GDM1 (cell line): ENCODE results near the gene RASAL2.
A peak's percentile ranks its signal among the peaks of the same experiment; 100 is the strongest.
"Not testable (repeated sequence)": the region's sequence is repeated elsewhere in the genome, so short reads cannot be mapped to it uniquely, and the experiment has no call there.

Experiments used
- DNase-seq: peaks from one replicate; lab custom pipeline; 2025; lab: John Stamatoyannopoulos, UW

The RASAL2 gene

GRCh38 chr1:178237121-178237520 is 143.2 kb downstream of the RASAL2 start:
- no peak for DNase-seq

- DNase-seq: no peak
These were observed 145.0 kb downstream of the RASAL2 start for GRCh38 chr1:178238722-178239510.

DNA sequence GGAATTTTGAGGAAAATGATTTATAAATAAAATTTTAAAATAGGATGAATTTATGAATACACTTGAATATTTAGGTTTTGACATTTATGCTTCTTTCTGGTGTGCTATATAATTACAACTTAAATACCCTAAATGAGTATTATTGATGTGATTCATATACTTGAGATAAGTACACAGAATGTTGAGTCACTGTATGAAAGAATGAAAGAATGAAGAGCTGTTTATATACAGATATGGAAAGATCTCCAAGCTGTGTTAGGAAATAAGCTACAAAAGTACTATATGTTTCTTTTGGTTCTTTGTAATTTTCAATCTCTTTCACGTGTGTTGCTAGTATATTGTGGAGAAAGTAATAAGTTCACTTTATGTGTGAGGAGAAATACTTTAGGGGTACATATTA is 147.2 kb downstream of the RASAL2 start:
- DNase-seq: no peak

DNA sequence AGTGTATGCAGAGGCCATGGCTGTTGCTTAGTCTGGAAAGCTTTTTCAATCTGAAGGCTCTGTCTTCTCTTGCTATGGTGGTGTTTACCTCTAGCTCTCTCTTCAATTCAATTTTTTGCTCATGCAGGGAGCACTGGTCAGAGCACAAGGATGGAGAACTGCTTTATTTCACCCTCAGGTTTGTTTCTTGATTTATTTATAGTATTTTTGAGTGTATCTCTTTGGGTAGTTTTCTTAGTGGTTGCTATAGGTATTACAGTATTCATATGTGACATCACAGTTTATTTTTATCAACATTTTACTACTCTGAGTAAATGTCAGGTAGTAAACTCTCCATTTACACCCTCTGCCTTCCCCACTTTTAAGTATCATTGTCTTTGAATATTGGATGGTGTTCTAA is 147.9 kb downstream of the RASAL2 start:
- no peak for DNase-seq

- DNase-seq: no peak
These were observed 149.2 kb downstream of the RASAL2 start for GRCh38 chr1:178243119-178243518.

GRCh38 chr1:178243890-178244289 is 150.0 kb downstream of the RASAL2 start:
- DNase-seq: no peak

DNA sequence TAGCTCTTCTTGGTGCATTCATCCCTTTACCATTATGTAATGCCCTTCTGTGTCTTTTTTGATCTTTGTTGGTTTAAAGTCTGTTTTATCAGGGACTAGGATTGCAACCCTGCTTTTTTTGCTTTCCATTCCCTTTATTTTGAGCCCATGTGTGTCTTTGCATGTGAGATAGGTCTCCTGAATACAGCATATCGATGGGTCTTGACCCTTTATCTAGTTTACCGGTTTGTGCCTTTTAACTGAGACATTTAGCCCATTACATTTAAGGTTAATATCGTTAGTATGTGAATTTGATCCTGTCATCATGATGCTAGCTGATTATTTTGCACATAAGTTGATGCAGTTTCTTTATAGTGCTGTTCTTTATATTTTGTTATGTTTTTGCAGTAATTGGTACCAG is 154.4 kb downstream of the RASAL2 start:
- not testable (repeated sequence) for DNase-seq

- DNase-seq: not testable (repeated sequence)
These were observed 159.7 kb downstream of the RASAL2 start for GRCh38 chr1:178253581-178253980.

GRCh38 chr1:178254433-178254832 is 160.5 kb downstream of the RASAL2 start:
- no peak for DNase-seq

DNA sequence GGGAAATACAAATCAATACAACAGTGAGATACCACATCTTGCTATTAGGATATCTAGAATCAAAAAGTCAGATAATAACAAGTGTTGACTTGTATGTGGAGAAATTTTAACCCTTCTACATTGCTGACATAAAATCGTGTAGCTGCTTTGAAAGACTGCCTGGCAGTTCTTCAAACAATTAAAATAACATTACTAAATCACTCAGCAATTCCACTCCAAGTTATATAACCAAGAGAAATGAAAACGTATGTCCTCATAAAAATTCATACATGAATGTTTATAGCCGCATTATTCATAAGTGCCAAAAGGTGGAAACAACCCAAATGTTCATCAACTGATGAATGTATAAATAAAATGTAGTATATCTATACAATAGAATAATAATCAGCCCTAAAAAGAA is 164.6 kb downstream of the RASAL2 start:
- no peak for DNase-seq

GRCh38 chr1:178262120-178262500 is 168.2 kb downstream of the RASAL2 start:
- DNase-seq: no peak

DNA sequence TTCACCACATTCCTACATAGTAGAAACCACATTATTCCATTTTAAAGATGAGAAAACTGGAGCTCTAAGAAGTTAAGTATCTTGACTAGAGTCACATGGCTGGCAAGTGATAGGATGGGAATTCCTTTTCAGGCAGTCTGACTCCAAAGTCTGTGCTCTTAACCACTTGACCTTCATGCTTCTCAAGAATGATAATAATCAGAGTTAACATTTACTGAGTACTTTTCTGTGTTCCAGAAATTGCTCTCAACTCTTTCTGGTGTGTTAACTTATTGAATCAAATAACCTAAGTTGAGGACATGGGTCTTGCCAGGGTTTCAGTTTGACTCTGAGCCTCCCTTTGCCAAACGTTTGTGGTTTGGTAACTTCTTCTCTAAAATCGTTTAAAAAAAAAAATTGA is 169.4 kb downstream of the RASAL2 start:
- no peak for DNase-seq

- no peak for DNase-seq
These were observed 172.2 kb downstream of the RASAL2 start for GRCh38 chr1:178266113-178266512.

- no peak for DNase-seq
These were observed 172.7 kb downstream of the RASAL2 start for GRCh38 chr1:178266619-178267066.

- DNase-seq: no peak
These were observed 173.8 kb downstream of the RASAL2 start for GRCh38 chr1:178267646-178268094.

DNA sequence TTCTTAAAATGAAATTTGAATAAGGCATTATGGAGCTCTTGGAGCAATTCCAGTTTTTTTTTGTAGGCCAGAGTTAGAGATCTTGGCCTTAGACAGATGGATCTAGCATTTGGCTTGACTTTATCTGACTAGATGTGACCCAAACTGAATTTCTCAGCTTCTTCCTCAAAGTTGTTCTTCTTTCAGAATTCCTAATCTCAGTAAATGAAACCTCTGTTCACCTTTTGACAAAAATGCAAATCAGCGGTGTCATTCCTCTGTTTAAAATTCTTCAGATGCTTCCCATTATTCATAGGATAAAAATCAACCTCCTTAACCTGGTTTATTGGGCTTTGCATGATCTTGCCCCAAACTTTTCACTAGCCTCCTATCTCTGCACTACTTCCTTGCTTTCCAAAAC is 177.6 kb downstream of the RASAL2 start:
- DNase-seq: no peak

GRCh38 chr1:178273707-178274410 is 180.0 kb downstream of the RASAL2 start:
- no peak for DNase-seq

GRCh38 chr1:178275049-178275448 is 181.1 kb downstream of the RASAL2 start:
- DNase-seq: no peak

- DNase-seq: peak; percentile 16
These were observed 181.6 kb downstream of the RASAL2 start for GRCh38 chr1:178275553-178275952.

DNA sequence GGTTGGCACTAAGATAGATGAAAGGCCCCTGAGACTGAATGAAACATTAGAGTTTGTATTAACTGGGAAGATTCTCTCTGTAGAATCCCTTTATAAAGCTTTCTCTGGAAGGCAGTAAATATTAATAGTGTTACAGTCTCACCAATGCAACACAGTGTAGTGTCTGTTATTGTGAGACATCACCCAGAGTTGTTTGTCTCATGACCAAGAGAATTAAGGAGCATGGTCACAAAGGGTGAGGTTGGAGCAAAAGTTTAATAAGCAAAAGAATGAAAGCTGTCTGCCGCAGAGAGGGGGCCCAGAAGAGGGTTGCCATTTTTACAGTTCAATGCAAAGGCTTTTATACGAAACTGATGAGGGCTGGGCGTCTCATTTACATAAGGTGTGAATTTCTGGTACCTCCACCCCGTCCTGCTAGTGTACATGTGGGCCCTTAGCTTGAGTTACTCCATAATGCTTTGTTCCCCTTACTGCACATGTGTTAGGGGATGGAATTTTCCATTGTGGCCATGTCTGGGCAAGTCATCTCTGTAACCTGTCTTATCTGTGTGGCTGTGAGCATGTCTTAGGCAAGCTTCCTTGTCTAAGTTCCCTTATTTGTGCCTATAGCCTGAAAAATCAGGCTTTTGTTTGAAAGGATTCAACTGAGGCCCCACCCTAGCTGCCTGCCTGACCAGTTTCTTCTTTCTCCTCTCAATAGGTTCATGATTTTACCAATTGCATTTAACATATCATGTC is 184.1 kb downstream of the RASAL2 start:
- peak; percentile 66 for DNase-seq

- no peak for DNase-seq
These were observed 185.2 kb downstream of the RASAL2 start for GRCh38 chr1:178278916-178279686.

GRCh38 chr1:178282949-178283367 is 189.1 kb downstream of the RASAL2 start:
- DNase-seq: peak; percentile 26
